ENCODE measurements around the gene AURKA. TPM values are rescaled to one million over a fixed set of nuclear protein-coding genes. Genes with fewer than 3 reads are reported as not detected.
"Not testable (repeated sequence)": the region's sequence is repeated elsewhere in the genome, so short reads cannot be mapped to it uniquely, and the experiment has no call there.

The AURKA gene
- total RNA-seq, 2 donors from 2014 or later, result 0.92 to 1.0 TPM

GRCh38 chr20:56417402-56417801 is 25.4 kb upstream of the AURKA start:
- Mint-ChIP-seq H3K36me3 (ENCODE audit: low read depth) (peaks cover 2% of the 10 kb centered on the region), H3K4me3 (peak overlapping the region; percentile 32), H3K27ac (peak overlapping the region; percentile 83), H3K27me3 (no peaks in the 10 kb centered on the region), H3K4me1 (peaks cover 44% of the 10 kb centered on the region)
- H3K9me3 ChIP-seq (ENCODE audit: control insufficient read depth, low read length, poor library complexity, severe bottlenecking), result no peaks in the 10 kb centered on the region
- ATAC-seq (no peak), DNase-seq (no peak)

DNA sequence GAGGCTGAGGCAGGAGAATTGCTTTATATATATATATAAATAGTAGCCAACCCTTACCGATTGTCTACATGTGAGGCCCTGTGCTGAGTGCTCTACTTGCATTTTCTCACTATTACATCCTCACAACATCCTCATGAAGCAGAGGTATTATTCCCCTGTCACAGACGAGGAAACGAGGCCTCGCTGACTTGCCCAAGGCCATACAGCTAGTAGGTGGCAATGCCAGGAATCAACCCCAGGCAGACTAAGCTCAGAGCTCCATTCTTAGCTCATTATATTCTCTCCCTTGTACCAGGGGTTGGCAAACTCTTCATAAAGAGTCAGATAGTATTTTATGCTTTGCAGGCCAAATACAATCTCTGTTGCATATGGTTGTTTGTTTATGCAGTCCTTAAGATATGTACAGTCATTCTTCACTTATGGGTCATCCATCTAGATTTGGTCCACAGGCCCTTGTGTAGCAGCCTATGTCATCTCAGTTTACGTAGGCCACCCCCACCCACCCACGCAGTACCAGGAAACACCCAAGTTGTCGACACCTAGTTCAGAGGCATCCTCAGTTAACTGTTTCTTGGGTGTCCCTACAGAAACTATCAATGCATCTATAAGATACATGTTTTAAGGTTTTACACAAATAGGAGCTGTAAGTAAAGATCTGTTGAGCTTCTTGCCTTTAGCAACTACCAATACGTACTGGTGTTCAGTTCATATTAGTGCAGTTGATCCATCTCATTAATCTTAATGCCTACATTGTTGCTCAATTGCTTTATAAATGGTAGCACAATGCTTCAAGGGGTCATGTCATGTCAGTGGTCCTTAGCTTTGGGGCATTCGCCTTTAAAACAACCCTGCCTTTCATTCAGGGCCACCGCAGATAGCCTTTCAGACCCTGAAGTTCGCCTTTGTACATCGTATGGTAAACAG is 23.1 kb upstream of the AURKA start:
- Mint-ChIP-seq H3K4me1 (peaks cover 44% of the 10 kb centered on the region), H3K36me3 (ENCODE audit: low read depth) (peaks cover 4% of the 10 kb centered on the region), H3K4me3 (peak overlapping the region; percentile 63), H3K27me3 (no peaks in the 10 kb centered on the region), H3K27ac (peak overlapping the region; percentile 92)
- no peaks in the 10 kb centered on the region for H3K9me3 ChIP-seq (ENCODE audit: control insufficient read depth, low read length, poor library complexity, severe bottlenecking)
- ATAC-seq (peak; percentile 42), DNase-seq (no peak)

DNA sequence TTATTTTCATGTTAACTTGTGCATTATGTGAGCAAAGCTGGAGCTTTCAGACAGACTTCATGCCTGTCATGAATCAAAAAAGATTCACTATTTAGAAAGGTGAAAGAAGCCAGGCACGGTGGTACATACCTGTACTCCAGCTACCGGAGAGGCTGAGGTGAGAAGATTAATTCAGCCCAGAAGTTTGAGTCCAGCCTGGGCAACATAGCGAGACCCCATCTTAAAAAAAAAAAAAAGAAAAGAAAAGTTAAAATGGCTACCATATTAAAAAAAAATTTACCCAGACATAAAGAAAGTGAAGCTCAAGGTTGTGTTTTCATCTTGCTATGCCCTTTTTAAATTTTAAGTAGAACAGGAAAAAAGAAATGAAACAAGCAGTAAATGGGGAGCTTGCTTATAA is 20.9 kb upstream of the AURKA start:
- DNase-seq, result no peak

GRCh38 chr20:56412473-56412790 is 20.4 kb upstream of the AURKA start:
- no peaks in the 10 kb centered on the region for H3K27me3 Mint-ChIP-seq
- no peak for ATAC-seq
- peak overlapping the region; percentile 92 for H3K27ac Mint-ChIP-seq
- H3K9me3 ChIP-seq (ENCODE audit: control insufficient read depth, low read length, poor library complexity, severe bottlenecking), result no peaks in the 10 kb centered on the region
- peak overlapping the region; percentile 92 for H3K4me3 Mint-ChIP-seq
- no peak for DNase-seq
- H3K36me3 Mint-ChIP-seq (ENCODE audit: low read depth), result peaks cover 6% of the 10 kb centered on the region
- H3K4me1 Mint-ChIP-seq, result peaks cover 32% of the 10 kb centered on the region

More for the DNA sequence above, 20.9 kb upstream of the AURKA start:
- Mint-ChIP-seq H3K36me3 (ENCODE audit: low read depth) (peaks cover 6% of the 10 kb centered on the region), H3K4me1 (peaks cover 36% of the 10 kb centered on the region), H3K27ac (peak overlapping the region; percentile 92), H3K27me3 (no peaks in the 10 kb centered on the region), H3K4me3 (peak overlapping the region; percentile 92)
- no peak for ATAC-seq
- no peaks in the 10 kb centered on the region for H3K9me3 ChIP-seq (ENCODE audit: control insufficient read depth, low read length, poor library complexity, severe bottlenecking)

DNA sequence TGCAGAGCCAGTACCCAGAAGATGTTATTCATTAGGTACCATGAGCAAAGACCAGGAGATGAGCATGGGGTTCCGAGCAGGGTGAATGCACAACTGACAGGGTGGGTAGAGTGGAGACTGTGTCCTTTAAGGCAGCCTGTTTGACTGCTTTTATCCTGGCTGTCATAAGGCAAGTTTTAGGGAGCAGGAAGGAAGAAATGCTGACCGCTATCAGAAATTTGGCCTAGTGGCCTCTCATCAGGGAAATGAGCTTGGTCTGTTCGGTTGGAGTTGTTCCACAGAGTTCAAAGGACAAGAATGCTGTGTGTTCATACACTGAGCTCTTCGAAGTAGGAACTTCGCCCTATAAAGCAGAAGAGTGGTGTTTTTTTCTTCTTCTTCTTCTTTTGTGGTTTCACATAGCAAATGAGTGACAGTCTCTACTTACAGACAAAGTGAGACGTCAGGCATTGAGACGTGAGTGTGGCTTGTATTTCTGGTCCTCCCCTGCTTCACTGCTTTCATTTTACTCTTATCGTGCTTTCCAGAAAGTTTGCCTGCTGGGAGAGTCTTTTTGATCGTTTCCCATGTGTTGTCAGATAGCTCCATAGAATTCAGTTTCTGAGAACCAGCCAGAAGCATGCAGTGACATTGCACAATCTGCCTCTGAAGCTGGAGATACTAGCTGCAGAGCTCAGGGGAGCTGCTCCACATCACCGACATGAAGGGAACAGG is 19.9 kb upstream of the AURKA start, which contains the start of gene CASS4:
Gene CASS4 (plus strand): TSS at position 502 of the 714 bp plus-strand sequence. CDS start 199 bp downstream, at position 701.
- H3K9me3 ChIP-seq (ENCODE audit: control insufficient read depth, low read length, poor library complexity, severe bottlenecking), result no peaks in the 10 kb centered on the region
- Mint-ChIP-seq H3K27me3 (no peaks in the 10 kb centered on the region), H3K4me3 (peak within 1 kb of the TSS; percentile 92), H3K27ac (peak within 1 kb of the TSS; percentile 92), H3K4me1 (peaks cover 27% of the 10 kb centered on the region), H3K36me3 (ENCODE audit: low read depth) (peaks cover 4% of the 10 kb centered on the region)
- DNase-seq, result no peak
- peak; percentile 86 for ATAC-seq

GRCh38 chr20:56411287-56411686 is 19.3 kb upstream of the AURKA start:
- Mint-ChIP-seq H3K4me3 (peak overlapping the region; percentile 92), H3K4me1 (peaks cover 26% of the 10 kb centered on the region), H3K27ac (peak overlapping the region; percentile 92)
- not testable (repeated sequence) for ATAC-seq; H3K9me3 ChIP-seq (ENCODE audit: control insufficient read depth, low read length, poor library complexity, severe bottlenecking); H3K36me3 Mint-ChIP-seq (ENCODE audit: low read depth); H3K27me3 Mint-ChIP-seq; DNase-seq

GRCh38 chr20:56409956-56410355 is 17.9 kb upstream of the AURKA start:
- Mint-ChIP-seq H3K27me3 (no peaks in the 10 kb centered on the region), H3K4me3 (no peak overlapping the region), H3K4me1 (peaks cover 28% of the 10 kb centered on the region), H3K27ac (peak overlapping the region; percentile 57), H3K36me3 (ENCODE audit: low read depth) (peaks cover 4% of the 10 kb centered on the region)
- ATAC-seq (no peak), DNase-seq (no peak)
- H3K9me3 ChIP-seq (ENCODE audit: control insufficient read depth, low read length, poor library complexity, severe bottlenecking), result no peaks in the 10 kb centered on the region

DNA sequence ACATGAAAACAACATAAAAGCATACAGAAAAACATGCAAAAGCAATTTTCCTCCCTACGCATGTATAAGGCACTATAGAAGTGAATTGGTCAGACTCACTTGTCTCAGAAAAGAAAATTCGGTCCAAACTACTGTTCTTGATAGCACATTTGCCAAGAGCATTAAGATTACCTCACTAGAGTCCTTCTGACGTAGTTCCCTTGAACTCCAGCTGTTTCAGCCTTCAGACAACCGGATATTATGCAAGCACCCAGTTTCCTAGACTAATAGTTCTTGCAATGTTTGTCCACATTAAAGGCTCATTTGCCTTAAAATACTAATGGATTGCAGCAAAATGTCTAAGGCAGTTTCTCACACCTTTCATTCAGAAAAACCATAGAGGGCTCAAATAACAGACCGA is 17.5 kb upstream of the AURKA start:
- no peak overlapping the region for H3K4me3 Mint-ChIP-seq
- H3K36me3 Mint-ChIP-seq (ENCODE audit: low read depth), result peaks cover 4% of the 10 kb centered on the region
- no peak for ATAC-seq
- peak overlapping the region; percentile 57 for H3K27ac Mint-ChIP-seq
- no peaks in the 10 kb centered on the region for H3K9me3 ChIP-seq (ENCODE audit: control insufficient read depth, low read length, poor library complexity, severe bottlenecking)
- peaks cover 26% of the 10 kb centered on the region for H3K4me1 Mint-ChIP-seq
- H3K27me3 Mint-ChIP-seq, result no peaks in the 10 kb centered on the region
- DNase-seq, result no peak

DNA sequence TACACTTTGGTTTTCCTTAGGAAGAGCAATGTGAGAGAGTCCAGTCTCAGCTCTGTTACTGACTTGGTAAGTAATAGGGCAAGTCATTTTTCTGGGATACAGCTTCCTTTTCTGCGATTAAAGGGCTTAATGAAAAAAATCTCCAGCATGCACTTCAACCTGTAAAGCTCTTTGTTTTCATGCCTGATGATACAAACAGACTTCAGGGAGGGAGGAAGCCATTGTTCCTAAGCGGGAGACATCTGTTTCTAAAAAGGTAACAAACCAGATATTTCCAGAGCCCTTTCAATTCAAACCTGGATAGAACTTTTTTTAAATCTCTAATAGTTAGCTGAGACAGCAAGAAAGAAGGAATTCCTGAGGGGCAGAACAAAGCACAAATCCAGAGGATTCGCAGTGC is 14.9 kb upstream of the AURKA start:
- no peaks in the 10 kb centered on the region for H3K27me3 Mint-ChIP-seq
- no peak for DNase-seq
- ATAC-seq, result no peak
- H3K4me3 Mint-ChIP-seq, result no peak overlapping the region
- peak overlapping the region; percentile 34 for H3K27ac Mint-ChIP-seq
- H3K4me1 Mint-ChIP-seq, result peaks cover 15% of the 10 kb centered on the region
- no peaks in the 10 kb centered on the region for H3K9me3 ChIP-seq (ENCODE audit: control insufficient read depth, low read length, poor library complexity, severe bottlenecking)
- peaks cover 2% of the 10 kb centered on the region for H3K36me3 Mint-ChIP-seq (ENCODE audit: low read depth)

DNA sequence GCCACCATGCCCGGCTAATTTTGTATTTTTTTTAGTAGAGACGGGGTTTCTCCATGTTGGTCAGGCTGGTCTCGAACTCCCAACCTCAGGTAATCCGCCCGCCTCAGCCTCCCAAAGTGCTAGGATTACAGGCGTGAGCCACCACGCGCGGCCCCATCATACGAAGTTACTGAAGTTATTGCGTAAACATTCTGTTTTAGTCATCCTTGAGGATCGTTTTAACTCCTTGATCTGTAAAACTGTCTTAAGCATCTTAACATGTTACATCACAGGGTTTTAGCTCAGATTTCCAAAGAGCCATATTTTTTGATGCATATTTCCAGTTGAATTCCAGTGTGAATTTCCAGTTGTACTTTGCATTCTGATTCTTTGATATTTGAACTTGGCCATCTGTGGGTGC is 13.3 kb upstream of the AURKA start:
- ATAC-seq; H3K4me1 Mint-ChIP-seq; H3K27ac Mint-ChIP-seq; DNase-seq; H3K4me3 Mint-ChIP-seq; H3K36me3 Mint-ChIP-seq (ENCODE audit: low read depth); H3K9me3 ChIP-seq (ENCODE audit: control insufficient read depth, low read length, poor library complexity, severe bottlenecking); H3K27me3 Mint-ChIP-seq: not testable (repeated sequence)

- no peaks in the 10 kb centered on the region for H3K9me3 ChIP-seq (ENCODE audit: control insufficient read depth, low read length, poor library complexity, severe bottlenecking)
- H3K4me1 Mint-ChIP-seq, result peaks cover 12% of the 10 kb centered on the region
- H3K36me3 Mint-ChIP-seq (ENCODE audit: low read depth), result peaks cover 2% of the 10 kb centered on the region
- H3K27me3 Mint-ChIP-seq, result no peaks in the 10 kb centered on the region
- no peak overlapping the region for H3K4me3 Mint-ChIP-seq
- DNase-seq (no peak), ATAC-seq (no peak)
- H3K27ac Mint-ChIP-seq, result no peak overlapping the region
Observed at GRCh38 chr20:56403465-56403864, 11.4 kb upstream of the AURKA start.

DNA sequence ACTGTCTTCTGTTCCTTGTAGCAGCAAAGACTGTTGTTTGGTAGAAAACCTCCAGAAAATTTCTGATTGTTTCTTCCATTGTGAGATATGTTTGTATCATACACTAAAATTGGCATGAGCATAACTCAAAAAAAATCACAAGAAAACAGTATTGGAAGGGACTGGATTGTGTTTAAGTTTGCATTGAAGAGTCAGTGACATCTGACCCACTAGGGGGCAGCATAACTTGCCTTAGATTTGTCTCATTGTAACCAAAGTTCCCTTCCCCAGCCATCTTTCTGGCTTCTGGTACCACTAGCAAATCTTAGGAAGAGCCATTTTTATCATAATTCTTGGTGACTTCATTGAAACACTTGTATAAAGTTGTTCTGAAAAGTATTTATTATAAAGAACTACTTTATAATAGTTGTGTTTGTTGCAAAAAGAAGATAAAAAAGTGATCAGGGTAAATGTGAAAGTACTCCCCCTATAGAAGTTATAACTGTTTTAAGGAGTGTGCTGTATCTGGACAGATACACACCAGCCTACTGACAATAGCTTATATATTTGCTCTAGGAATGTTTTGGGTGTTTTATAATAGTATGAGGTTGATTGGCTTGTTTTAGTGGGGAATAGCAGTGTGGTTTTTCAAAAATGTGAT is 8.1 kb upstream of the AURKA start:
- peak overlapping the region; percentile 69 for H3K27ac Mint-ChIP-seq

GRCh38 chr20:56395166-56395565 is 3.2 kb upstream of the AURKA start:
- Mint-ChIP-seq H3K27me3 (no peaks in the 10 kb centered on the region), H3K4me1 (peaks cover 20% of the 10 kb centered on the region), H3K4me3 (no peak overlapping the region), H3K27ac (no peak overlapping the region), H3K36me3 (ENCODE audit: low read depth) (peaks cover 5% of the 10 kb centered on the region)
- ATAC-seq (no peak), DNase-seq (no peak)
- no peaks in the 10 kb centered on the region for H3K9me3 ChIP-seq (ENCODE audit: control insufficient read depth, low read length, poor library complexity, severe bottlenecking)

More for the DNA sequence above, 8.1 kb upstream of the AURKA start:
- Mint-ChIP-seq H3K36me3 (ENCODE audit: low read depth) (peaks cover 5% of the 10 kb centered on the region), H3K4me1 (peaks cover 9% of the 10 kb centered on the region), H3K27me3 (no peaks in the 10 kb centered on the region), H3K4me3 (peak overlapping the region; percentile 19)
- ATAC-seq, result peak; percentile 77
- no peaks in the 10 kb centered on the region for H3K9me3 ChIP-seq (ENCODE audit: control insufficient read depth, low read length, poor library complexity, severe bottlenecking)
- DNase-seq, result peak; percentile 22 to 56 (median 28)
